ENCODE measurements around the gene BMP7.

DNA sequence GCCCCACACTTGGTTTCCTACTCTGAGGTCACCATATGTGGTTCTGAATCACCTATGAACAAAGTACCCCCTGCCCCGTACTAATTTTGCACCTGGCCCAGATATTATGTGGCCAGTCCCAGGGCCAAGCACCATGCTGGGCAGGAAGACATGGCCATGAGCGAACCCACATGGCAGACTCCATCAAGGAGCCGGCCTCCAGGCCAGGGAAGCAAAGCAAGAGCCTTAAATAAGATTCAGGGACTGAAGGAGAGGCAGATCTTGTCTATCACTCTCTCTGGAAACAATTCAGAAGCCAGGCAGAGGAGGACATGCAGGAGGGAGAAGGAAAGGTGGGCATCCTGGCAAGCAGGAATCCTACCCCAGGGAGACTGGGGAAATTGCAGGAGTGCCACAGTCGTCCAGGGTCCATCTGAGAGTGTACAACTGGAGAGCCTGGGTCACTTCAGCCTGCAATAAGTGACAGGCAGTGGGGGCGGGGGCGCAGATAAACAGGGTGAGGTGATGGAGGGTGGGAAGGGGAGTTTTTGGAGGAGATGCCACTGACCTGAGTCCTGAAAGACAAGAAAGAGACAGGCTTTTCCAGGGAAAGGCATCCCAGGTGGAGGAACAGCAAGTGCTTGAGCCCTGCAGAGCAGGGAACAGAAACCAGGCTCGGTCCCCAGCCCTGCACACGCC is 2.1 kb upstream of the BMP7 start:
- TF ChIP-seq, protein P1, sequence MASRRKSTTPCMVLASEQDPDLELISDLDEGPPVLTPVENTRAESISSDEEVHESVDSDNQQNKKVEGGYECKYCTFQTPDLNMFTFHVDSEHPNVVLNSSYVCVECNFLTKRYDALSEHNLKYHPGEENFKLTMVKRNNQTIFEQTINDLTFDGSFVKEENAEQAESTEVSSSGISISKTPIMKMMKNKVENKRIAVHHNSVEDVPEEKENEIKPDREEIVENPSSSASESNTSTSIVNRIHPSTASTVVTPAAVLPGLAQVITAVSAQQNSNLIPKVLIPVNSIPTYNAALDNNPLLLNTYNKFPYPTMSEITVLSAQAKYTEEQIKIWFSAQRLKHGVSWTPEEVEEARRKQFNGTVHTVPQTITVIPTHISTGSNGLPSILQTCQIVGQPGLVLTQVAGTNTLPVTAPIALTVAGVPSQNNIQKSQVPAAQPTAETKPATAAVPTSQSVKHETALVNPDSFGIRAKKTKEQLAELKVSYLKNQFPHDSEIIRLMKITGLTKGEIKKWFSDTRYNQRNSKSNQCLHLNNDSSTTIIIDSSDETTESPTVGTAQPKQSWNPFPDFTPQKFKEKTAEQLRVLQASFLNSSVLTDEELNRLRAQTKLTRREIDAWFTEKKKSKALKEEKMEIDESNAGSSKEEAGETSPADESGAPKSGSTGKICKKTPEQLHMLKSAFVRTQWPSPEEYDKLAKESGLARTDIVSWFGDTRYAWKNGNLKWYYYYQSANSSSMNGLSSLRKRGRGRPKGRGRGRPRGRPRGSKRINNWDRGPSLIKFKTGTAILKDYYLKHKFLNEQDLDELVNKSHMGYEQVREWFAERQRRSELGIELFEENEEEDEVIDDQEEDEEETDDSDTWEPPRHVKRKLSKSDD (conservative IDR thresholded peaks at IDR 0.05; ENCODE audit: low read length): no peak
- TF ChIP-seq HDAC3 (IDR thresholded peaks at IDR 0.05; ENCODE audit: borderline replicate concordance, partially characterized antibody): no peak
- TF ChIP-seq, protein P2, sequence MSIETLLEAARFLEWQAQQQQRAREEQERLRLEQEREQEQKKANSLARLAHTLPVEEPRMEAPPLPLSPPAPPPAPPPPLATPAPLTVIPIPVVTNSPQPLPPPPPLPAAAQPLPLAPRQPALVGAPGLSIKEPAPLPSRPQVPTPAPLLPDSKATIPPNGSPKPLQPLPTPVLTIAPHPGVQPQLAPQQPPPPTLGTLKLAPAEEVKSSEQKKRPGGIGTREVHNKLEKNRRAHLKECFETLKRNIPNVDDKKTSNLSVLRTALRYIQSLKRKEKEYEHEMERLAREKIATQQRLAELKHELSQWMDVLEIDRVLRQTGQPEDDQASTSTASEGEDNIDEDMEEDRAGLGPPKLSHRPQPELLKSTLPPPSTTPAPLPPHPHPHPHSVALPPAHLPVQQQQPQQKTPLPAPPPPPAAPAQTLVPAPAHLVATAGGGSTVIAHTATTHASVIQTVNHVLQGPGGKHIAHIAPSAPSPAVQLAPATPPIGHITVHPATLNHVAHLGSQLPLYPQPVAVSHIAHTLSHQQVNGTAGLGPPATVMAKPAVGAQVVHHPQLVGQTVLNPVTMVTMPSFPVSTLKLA (conservative IDR thresholded peaks at IDR 0.05): no peak
- TF ChIP-seq, protein P3, sequence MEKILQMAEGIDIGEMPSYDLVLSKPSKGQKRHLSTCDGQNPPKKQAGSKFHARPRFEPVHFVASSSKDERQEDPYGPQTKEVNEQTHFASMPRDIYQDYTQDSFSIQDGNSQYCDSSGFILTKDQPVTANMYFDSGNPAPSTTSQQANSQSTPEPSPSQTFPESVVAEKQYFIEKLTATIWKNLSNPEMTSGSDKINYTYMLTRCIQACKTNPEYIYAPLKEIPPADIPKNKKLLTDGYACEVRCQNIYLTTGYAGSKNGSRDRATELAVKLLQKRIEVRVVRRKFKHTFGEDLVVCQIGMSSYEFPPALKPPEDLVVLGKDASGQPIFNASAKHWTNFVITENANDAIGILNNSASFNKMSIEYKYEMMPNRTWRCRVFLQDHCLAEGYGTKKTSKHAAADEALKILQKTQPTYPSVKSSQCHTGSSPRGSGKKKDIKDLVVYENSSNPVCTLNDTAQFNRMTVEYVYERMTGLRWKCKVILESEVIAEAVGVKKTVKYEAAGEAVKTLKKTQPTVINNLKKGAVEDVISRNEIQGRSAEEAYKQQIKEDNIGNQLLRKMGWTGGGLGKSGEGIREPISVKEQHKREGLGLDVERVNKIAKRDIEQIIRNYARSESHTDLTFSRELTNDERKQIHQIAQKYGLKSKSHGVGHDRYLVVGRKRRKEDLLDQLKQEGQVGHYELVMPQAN (IDR thresholded peaks at IDR 0.05; ENCODE audit: borderline replicate concordance): no peak
- TF ChIP-seq, protein P4, sequence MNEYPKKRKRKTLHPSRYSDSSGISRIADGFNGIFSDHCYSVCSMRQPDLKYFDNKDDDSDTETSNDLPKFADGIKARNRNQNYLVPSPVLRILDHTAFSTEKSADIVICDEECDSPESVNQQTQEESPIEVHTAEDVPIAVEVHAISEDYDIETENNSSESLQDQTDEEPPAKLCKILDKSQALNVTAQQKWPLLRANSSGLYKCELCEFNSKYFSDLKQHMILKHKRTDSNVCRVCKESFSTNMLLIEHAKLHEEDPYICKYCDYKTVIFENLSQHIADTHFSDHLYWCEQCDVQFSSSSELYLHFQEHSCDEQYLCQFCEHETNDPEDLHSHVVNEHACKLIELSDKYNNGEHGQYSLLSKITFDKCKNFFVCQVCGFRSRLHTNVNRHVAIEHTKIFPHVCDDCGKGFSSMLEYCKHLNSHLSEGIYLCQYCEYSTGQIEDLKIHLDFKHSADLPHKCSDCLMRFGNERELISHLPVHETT (CRISPR knock-in tag; conservative IDR thresholded peaks at IDR 0.05 in 1 of 2, IDR thresholded peaks at IDR 0.05 in 1 of 2): no peak
- TF ChIP-seq, protein P5, sequence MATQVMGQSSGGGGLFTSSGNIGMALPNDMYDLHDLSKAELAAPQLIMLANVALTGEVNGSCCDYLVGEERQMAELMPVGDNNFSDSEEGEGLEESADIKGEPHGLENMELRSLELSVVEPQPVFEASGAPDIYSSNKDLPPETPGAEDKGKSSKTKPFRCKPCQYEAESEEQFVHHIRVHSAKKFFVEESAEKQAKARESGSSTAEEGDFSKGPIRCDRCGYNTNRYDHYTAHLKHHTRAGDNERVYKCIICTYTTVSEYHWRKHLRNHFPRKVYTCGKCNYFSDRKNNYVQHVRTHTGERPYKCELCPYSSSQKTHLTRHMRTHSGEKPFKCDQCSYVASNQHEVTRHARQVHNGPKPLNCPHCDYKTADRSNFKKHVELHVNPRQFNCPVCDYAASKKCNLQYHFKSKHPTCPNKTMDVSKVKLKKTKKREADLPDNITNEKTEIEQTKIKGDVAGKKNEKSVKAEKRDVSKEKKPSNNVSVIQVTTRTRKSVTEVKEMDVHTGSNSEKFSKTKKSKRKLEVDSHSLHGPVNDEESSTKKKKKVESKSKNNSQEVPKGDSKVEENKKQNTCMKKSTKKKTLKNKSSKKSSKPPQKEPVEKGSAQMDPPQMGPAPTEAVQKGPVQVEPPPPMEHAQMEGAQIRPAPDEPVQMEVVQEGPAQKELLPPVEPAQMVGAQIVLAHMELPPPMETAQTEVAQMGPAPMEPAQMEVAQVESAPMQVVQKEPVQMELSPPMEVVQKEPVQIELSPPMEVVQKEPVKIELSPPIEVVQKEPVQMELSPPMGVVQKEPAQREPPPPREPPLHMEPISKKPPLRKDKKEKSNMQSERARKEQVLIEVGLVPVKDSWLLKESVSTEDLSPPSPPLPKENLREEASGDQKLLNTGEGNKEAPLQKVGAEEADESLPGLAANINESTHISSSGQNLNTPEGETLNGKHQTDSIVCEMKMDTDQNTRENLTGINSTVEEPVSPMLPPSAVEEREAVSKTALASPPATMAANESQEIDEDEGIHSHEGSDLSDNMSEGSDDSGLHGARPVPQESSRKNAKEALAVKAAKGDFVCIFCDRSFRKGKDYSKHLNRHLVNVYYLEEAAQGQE (IDR thresholded peaks at IDR 0.05; ENCODE audit: borderline replicate concordance): no peak
- TF ChIP-seq, protein P5 (CRISPR knock-in tag; IDR thresholded peaks at IDR 0.05; ENCODE audit: low read depth): no peak

All from K562 (cell line).